ENCODE data around the gene SH3RF1.
A peak's percentile ranks its signal among the peaks of the same experiment; 100 is the strongest.

The SH3RF1 gene

DNA sequence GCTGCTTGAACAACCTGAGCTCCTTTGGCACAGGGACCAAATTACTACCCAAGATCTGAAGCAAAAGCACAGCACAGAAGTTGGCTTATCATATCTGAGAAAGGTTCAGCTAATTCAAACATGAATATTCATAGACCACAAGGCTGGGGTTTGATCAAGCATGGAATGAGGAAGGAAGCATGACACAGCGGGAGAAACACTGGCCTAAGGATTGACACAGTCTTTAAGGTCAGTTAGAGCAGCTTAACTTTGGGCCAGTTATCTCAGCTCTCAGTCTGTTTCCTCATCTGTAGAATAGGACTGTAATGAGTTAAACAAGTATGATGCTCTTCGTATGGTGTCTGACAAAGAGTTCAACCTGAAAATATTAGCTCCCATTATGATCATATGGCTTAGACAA, 172.2 kb downstream of the SH3RF1 start:
- no peak for DNase-seq

DNA sequence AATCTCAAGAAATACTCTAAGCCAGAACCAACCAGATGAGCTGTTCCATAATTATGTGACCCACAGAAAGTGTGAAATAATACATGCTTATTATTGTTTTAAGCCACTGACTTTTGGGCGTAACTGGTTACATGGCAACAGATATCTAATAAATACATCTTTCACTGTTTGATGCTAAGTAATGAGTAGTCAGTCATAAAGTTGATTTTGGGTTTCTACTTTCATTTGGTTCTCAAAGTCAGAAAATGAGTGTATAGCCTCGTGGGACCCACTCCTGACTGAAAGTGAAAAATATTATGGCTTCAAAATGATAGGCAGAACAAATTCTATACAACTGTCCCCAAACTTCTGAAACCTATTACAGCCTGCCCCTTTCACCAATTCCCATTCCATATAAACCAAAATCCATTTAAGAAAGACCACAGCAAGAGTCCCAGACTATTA, 172.7 kb downstream of the SH3RF1 start:
- DNase-seq, result no peak

DNA sequence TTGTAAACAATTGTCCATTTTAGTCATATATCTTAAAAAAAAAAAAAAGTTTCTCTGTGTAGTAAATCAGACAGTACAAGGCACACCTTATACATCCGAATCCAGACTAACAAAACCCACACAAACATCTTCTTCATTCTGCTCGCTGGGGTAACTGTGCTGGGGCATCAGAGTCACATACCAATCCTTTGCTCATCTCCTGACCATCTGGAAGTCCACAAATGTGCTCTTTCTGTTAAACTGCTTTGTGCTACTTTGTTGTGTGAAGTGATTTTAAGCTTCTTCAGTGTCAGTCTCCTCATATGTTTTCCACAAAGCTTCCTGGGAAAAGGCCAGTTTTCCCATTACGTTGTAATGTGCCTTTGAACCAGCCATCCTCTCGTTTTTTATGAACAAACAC, 174.5 kb downstream of the SH3RF1 start:
- DNase-seq, result no peak

DNA sequence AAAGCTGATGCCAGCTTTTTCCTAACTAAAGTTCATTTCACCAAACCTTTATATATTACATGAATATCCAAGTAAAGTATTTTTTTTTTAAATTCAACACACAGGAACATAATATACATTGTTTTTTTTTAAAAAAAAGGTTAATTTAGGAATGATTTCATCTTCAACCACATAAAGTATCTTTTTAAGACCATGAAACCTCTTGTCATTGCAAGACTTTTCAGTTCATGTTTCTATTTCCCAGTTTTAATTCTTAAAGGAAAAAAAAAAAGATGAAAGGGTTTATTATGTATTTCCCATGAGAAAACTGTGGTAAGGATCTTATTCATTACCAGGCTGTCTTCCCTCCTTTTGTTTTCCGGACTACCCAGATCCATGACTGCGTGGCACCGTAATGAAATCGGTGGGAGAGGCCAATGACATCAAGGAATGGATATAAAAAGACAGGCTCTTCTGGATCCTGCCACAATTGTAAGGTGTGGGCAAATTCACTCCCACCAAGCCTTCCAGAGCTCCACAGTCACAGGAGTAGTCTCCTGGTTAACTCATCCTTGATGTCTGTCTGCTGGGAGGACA, 176.0 kb downstream of the SH3RF1 start:
- DNase-seq, result no peak

DNA sequence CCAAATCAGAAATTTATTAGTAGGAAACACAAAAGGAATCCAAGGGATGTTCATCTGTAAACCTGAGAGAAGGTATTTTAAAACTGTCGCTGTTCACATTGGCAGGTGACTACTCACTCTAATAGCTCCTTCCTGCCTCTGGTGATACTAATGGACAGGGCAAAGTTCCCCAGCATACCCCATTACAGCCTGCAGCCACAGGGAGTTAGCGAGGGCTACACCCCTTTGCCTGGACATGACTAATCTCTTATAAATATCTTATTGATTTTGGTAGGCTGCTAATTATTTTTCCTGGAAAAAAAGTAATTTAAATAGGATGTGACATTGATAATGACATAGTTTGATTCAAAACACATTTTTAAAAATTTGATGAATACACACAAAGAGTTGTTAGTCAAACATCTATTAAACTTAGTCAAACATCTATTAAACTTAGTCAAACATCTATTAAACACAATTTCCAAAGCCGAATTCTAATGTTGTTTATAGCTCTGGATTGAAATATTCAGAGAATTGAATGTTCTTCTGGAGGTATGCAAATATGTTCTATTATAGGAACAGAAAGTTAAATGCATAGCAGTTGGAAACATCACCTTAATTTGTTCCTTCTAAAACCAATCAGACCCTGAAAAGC, 177.8 kb downstream of the SH3RF1 start:
- DNase-seq, result no peak

DNA sequence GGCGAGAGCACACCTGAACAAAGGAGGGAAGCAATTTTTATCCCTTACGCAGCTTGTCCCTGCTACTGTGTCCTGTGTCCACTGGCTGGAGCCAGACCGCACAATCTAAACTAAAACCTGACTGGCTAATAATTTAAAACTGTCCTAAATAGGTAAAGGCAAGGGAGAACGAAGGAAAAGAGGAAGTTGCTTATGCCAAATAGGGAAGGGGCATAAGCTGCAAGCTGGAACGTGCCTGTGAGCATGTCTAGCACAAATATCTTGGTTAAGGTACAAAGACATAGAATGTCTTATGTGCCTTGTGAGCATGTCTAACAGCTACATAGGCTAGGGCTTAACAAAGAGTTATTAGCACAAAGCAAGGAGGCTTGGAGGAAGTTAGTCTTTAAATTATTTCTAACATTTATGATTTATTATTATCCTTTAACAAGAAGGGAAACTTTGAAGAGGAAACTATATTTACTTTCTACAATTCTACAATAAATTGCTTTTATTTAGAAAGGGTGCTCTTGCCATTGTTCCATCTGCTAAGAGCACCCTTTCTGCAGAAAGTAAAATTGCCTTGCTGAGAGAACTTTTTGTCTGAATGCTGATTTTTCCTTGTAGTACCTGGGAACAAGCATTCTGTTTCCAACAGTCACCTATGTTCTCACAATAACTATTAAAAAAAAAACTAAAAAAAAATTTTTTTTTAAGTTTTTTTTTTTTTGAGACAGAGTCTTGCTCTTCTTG, 180.1 kb downstream of the SH3RF1 start:
- DNase-seq, result no peak

DNA sequence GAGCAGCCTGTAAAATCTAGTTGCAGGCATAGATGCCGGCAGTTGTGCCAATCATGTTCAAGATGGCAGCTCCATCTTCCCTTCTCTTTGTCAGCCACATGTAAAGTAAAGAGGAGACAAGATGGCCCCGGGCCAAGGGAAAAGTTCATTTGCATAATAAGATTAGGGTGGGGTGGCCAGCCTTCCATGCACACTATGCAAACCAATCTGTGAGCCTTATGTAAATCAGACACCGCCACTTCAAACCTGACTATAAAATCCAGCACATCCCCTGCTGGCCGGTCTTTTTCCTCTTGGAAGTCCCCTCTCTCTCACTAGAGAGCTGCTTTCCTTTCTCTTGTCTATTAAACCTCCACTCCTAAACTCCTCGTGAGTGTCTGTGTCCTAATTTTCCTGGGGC, 181.8 kb downstream of the SH3RF1 start:
- DNase-seq, result no peak

DNA sequence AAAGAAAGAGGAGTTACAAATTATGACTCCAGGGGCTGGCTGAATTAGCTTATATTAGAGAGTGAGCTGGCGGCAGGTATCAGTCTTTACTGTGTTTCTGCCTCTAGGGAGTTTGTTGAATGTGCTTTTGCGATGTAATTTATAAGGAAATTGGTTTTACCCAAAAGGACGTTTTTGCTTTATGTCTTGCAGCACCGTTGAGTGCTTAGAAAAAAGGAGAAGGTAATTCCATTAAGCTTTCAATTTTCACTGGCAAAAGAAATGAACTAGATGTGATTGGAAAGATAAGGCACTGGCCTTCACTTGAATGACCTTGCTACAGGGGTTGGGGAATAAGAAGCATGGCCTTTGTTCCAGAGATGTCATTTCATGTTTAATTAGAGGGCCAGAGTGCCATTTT, 185.8 kb downstream of the SH3RF1 start:
- no peak for DNase-seq

DNA sequence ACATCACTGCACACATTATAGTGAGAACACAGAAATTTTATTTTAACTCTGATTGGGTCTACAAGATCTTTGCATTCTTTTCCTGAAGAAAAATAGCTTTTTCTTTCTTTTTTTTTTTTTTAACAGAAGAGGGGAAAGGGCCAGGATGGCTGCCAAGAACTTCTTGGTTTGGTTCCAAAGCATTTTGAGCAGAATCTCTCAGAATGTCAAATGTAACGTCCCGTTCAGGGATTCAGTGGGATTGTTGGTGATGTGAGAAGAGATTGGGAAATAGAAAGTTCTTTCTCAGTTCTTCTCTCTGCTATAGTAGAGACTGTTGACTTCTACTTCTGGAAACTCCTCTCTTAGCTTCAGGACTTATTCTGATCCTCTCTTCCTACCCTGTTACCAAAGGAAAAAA, 189.8 kb downstream of the SH3RF1 start:
- no peak for DNase-seq

DNA sequence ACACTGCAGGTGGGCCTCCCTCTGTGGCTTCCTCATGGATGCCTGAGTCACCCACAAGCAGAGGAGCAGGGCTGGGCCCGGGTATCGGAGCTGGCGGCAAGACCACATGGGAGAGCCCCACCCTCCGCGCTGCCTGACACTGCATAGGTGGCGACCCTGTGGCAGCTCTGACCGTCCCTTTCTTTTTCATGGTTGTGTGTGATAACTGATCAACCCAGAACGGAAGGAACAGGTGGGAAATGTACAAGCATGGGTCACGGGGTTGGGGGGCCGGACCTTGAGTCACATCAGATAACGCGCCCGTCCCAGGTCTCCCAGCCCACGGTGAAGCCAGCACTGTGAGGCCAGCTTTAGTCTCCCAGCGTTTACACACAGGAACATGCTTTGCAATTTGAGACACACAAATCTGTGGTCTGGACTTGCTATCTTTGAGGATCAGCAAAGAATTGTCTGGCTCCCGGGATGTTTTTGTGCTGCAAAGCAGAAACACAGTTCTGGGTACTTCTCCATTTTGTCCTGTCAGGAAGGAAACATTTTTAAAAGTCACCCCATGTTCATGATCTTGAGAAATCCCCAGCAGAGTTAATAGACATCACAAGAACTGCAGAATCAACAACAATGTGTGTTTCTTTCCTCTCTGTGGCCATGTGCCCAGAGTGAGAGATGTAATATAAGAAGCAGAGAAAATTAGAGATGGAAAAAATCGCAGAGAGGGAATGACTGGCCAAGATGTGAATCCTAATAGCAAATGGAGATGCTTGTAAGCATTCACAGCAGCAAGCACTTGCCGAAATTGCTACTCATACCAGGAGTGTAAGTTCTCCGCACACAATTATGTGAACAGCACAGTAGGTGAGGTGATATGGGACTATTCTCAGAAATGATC, 190.6 kb downstream of the SH3RF1 start:
- no peak for DNase-seq

DNA sequence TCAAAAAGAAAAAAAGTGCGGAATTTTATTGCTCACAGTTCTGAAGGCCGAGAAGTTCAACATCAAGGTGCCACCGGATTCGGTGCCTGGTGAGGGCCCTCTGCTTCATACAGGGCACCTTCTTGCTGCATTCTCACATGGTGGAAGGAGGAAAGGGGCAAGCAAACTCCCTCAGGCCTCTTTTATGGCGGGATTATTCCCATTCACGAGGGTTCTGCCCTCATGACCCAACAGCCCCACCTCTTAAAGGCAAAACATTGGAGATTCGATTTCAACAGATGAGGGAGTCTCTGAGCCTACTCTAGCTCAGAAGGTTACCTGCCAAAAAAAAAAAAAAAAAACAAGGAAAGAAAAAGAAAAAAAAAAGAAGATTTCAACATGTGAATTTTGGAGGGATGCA, 196.6 kb downstream of the SH3RF1 start:
- no peak for DNase-seq

DNA sequence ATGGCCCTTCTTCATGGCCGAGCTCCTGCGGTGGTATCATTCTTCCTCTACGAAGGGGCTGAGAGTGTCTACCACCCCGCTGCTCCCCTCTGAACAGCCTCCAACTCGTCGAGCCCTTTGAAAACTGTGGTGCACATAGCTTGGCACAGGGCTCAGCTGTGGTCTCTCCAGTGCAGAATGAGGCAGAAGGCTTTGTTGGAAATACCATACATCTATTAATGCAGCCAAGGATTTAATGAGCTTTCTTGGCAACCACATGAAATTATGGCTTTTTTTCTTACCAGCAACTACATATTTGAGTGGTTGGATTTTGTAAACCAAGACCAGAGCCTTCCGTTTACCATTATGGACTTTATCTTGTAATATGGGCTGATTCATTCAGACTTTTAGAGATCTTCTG, 199.0 kb downstream of the SH3RF1 start:
- DNase-seq, result no peak

DNA sequence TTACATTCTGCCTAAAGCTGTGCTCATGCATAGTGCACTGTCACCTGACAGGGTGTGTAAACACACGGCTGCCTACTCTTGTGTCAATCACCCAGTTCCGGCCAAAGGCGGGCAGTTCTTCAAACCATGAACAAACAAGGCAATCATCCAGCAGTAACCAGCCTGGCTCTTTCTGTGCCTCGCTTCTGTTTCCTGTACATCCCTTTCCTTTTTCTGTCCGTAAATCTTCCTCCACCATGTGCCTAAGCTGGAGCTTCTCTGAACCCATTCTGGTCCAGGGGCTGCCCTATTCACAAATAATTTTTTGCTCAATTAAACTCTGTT, 199.9 kb downstream of the SH3RF1 start:
- no peak for DNase-seq

DNA sequence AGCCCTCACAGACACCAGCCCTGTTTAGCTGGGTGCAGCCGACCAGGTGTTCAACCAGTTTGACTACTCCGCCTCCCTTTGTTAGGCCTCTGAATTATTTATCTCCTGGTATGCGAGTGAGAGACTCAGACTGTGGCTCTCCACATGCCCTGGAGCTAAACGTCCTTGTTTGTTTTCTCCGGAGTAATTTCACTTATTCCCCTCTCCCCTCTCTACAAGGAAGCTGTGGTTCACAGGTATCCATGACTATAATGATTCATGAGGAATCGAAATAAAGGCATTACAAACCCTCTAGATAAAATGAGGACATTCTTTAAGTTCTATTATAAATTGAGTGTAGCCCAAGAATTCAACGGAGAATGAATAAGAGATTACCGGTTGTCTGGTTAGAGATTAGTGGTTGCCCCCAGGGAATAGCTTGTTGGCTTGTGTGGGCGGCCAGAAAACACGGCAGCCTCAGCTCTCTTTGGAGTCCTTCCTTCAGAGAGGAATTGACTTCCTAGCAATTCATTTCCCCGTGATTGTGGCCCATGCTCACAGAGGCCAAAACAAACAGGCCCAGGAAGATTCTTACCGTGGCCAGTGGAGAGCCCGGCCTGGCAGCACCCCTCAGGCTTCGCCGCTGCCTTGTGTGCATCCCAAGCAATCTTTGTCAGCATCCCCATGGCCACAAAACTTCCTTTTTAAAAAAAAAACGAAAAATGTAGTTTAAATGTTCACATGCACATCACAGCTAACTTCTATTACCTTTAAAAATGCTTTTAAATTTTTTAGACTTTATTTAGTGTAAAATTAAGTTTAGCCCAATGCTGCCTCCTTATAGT, 200.5 kb downstream of the SH3RF1 start:
- peak; percentile 55 for DNase-seq

DNA sequence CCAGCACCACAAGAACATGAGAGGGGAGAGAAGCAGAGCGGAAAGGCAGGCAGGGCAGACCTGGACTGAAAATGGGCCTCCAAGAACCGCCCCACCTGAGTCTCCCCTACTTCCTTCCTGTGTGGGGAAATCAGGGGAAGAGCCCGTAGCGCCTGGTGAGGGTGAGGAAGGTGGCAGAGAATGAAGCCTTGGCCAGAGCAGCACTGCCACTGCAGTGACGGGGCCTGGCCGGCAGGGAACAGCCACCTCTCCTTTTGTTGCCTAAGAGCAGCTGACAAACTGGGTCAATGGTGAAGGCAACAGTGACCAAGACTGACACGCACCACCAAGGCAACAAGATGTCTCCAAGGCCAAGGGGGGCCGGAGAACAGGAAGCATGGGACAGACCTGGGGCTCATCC, 202.3 kb downstream of the SH3RF1 start:
- no peak for DNase-seq

DNA sequence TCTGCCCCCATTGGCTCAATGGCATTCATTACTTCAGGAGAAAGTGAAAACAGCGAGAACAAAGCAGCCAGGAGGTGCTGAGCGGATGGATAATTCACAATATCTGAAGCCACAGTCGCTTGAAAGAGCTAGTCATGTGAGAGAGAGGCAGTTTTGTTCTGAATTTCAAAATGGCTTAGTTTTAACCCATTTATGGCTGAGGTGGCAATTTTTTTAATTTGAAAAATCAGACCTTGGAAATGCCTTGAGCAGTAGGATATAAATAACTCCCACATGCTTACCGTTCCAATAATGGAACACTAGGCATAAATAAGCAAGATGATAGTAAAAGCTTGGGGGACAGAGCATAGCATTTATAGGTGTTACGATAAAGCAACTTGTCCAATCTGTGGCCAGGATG, 203.8 kb downstream of the SH3RF1 start:
- DNase-seq, result no peak

DNA sequence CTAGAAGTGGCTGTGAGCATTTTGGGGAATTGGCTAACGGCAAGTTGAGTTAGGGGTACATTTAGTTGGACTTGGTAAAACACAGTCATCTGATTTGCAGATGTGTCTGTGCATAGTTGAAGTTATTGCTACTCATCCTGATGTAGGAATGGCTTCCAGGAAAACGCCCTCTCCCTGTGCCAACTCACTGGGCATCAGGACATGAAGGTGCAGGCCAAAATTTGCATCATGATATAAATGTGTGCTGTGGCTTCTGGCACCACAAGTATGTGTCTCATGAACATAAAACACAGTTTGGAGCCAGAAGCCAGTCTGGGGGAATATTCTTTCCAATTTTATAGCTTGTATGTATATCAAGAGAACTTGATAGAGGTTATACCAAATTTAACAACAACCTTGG, 206.5 kb downstream of the SH3RF1 start:
- DNase-seq, result no peak

DNA sequence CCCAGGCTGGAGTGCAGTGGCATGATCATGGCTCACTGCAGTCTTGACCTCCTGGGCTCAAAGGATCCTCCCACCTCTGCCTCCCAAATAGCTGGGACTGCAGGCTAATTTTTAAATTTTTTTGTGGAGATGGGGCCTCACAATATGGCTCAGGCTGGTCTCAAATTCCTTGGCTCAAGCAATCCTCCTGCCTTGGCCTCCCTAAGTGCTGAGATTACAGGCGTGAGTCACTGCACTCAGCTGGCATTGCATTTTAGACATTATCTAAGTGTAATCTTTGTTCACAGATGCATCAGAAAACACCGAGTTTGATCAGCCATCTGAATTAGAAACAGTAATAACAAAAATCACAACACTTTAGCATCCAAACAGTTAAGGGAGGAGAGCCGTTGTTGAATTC, 207.3 kb downstream of the SH3RF1 start:
- no peak for DNase-seq

DNA sequence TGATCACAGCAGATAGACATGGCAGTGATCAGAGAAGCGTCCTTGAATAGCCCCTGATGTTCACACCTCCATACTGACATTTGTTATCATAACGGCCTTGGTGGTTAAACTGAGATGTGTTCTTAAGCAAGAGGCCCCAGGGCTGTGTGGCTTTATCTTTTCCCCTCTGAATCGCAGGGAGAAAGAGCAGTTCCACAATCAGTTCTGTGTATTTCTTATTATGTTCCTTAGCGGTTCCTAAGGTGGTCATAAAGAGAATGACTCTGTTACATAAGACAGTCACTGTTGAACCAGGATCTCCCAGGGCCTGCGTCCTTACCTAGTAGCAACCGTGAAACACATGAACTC, 207.9 kb downstream of the SH3RF1 start:
- DNase-seq, result no peak

DNA sequence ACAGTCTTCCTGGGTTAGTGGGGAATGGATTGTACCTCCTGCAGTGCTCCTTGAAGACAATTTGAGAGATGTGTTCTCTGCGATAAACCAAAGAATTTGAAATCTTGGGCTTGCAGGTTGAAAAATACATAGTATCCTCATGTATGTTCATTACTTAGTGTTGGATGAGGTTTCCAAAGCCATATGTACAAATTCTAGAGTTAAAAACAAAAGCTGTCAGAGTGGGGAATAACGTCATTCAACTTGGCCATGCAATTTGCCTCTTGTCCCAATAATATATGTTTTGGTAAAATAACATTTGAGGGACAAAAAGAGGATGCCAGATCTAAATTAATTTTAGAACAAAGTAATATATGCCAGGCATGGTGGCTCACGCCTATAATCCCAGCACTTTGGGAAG, 209.4 kb downstream of the SH3RF1 start:
- DNase-seq, result no peak

DNA sequence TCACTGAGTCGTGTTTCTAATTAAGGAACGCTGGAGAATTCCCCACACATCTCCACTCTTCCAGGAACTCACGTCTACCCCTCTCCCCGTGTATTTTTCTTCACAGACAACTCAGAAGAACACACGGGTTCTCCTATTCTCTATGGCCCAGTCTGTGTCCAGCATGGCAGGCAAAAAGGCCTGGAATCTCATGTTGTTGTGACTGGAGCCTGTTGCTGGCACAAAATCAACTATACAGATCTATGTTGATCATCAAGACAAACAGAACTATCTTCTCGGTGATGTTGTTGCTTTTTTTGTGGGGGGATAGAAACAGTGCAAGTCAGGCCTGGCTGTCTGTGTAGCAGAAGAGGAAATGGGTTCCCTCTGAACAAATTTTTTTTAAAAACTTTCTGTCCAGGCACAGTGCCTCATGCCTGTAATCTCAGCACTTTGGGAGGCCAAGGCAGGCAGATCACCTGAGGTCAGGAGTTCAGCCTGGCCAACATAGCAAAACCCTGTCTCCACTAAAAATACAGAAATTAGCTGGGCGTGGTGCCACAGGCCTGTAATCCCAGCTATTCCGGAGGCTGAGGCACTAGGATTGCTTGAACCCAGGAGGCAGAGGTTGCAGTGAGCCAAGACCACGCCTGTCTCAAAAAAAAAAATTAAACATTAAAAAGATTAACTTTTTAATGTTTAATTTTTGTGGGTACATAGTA, 210.2 kb downstream of the SH3RF1 start:
- DNase-seq, result no peak

All from T1000 (cell line).